Tibial nerve (tissue), 4 donors: ENCODE results near the gene DPP9. TPM values are rescaled to one million over a fixed set of nuclear protein-coding genes. Genes with fewer than 3 reads are reported as not detected.

Experiments
- DNase-seq, 2 donors: peaks; one replicate each; pipeline ENCODE4 v3.0.0-alpha.2; 2019; ENCODE audit warnings: low spot score in 2 of 2
- H3K27ac ChIP-seq, 4 donors: fragments of 200-600 bp; sonication (generic) in 3 of 4; one replicate each; pipeline ENCODE4 v1.5.1; 2017 to 2019; ENCODE audit warnings: mild to moderate bottlenecking in 1 of 4
- H3K27me3 ChIP-seq, 2 donors: fragments of 200-600 bp; sonication (generic) in 1 of 2; one replicate each; pipeline versions ENCODE4 v1.5.1 to v1.6.0; 2017 to 2019
- H3K36me3 ChIP-seq, 3 donors: fragments of 200-600 bp; sonication (generic); one replicate each; pipeline ENCODE4 v1.5.1; 2018 to 2019
- H3K4me1 ChIP-seq, 4 donors: fragments of 200-600 bp; sonication (generic) in 3 of 4; one replicate each; pipeline ENCODE4 v1.5.1; 2017 to 2019
- H3K4me3 ChIP-seq, 4 donors: fragments of 200-600 bp; sonication (generic) in 3 of 4; one replicate each; pipeline ENCODE4 v1.5.1; 2017 to 2019; ENCODE audit warnings: mild to moderate bottlenecking in 1 of 4, moderate library complexity in 1 of 4
- H3K9me3 ChIP-seq, 4 donors: fragments of 200-600 bp; sonication (generic) in 3 of 4; one replicate each; pipeline ENCODE4 v1.5.1; 2017 to 2019
- CTCF ChIP-seq, 5 experiments: fragments of 200-600 bp in 3 of 5; fragments of 450-650 bp in 2 of 5; sonication (generic) in 3 of 5; IDR thresholded peaks; one replicate each; pipeline ENCODE4 v1.5.1; 2016 to 2019; ENCODE audit warnings: antibody characterized with exemption in 5 of 5, mild to moderate bottlenecking in 3 of 5, moderate library complexity in 2 of 5
- EP300 ChIP-seq, 2 donors: sonication (generic); formaldehyde crosslinking; IDR thresholded peaks; one replicate each; pipeline ENCODE4 v1.6.1; 2017; ENCODE audit warnings: antibody characterized with exemption in 2 of 2, mild to moderate bottlenecking in 1 of 2
- POLR2A ChIP-seq, 2 donors: fragments of 450-650 bp; IDR thresholded peaks; one replicate each; pipeline ENCODE4 v1.6.1; 2017; ENCODE audit warnings: antibody characterized with exemption in 2 of 2, mild to moderate bottlenecking in 2 of 2, moderate library complexity in 2 of 2
- WGBS, 2 donors: methylation state at CpG; one replicate each; pipeline ENCODE4 v1.1.5; 2018; 5-methylcytosine and 5-hydroxymethylcytosine counted together
- total RNA-seq, 4 donors: library from RNA; depleted of rRNA; stranded (reverse); fragments of >200 nt; gene quantifications; one replicate each; pipeline ENCODE4 v1.1.0, GENCODE V29; 2016

Gene DPP9
- total RNA-seq, 4 donors from 2014 or later, result 53.9 to 134 (median 68.0) TPM

GRCh38 chr19:4707956-4708650, 15.5 kb downstream of the DPP9 start:
- TF ChIP-seq EP300 (IDR thresholded peaks at IDR 0.05) (no peak), POLR2A (IDR thresholded peaks at IDR 0.05) (no peak), CTCF (IDR thresholded peaks at IDR 0.05) (no peak)
- H3K27me3 ChIP-seq, result no peaks in the 10 kb centered on the region
- peaks cover 0 to 13% (median 3%) of the 10 kb centered on the region in 4 donors for H3K4me1 ChIP-seq
- H3K4me3 ChIP-seq, result no peak overlapping the region
- WGBS, 2 donors, result 75 to 79% methylated on average over 10 of the region's 10 CpGs
- H3K36me3 ChIP-seq, result peaks cover 3 to 74% (median 16%) of the 10 kb centered on the region in 3 donors
- H3K27ac ChIP-seq, result peak overlapping the region in 1 of 4 donors; percentile 19
- no peak for DNase-seq
- no peaks in the 10 kb centered on the region for H3K9me3 ChIP-seq

- 85 to 92% methylated on average over 12 of the region's 12 CpGs for WGBS, 2 donors
- no peaks in the 10 kb centered on the region for H3K27me3 ChIP-seq
- H3K4me1 ChIP-seq, result peaks cover 0 to 9% (median 3%) of the 10 kb centered on the region in 4 donors
- H3K4me3 ChIP-seq, result no peak overlapping the region
- H3K27ac ChIP-seq, result no peak overlapping the region
- H3K36me3 ChIP-seq, result peaks cover 7 to 74% (median 21%) of the 10 kb centered on the region in 3 donors
- no peak for DNase-seq
- no peaks in the 10 kb centered on the region for H3K9me3 ChIP-seq
- TF ChIP-seq CTCF (IDR thresholded peaks at IDR 0.05) (no peak), EP300 (IDR thresholded peaks at IDR 0.05) (no peak), POLR2A (IDR thresholded peaks at IDR 0.05) (no peak)
Observed at GRCh38 chr19:4707322-4707721, 16.3 kb downstream of the DPP9 start.

GRCh38 chr19:4705413-4706131, 18.1 kb downstream of the DPP9 start:
- TF ChIP-seq EP300 (IDR thresholded peaks at IDR 0.05) (no peak), CTCF (IDR thresholded peaks at IDR 0.05) (no peak), POLR2A (IDR thresholded peaks at IDR 0.05) (no peak)
- no peak for DNase-seq
- H3K9me3 ChIP-seq, result no peaks in the 10 kb centered on the region
- peaks cover 0 to 9% (median 3%) of the 10 kb centered on the region in 4 donors for H3K4me1 ChIP-seq
- H3K4me3 ChIP-seq, result no peak overlapping the region
- WGBS, 2 donors, result 67 to 81% methylated on average over 19 of the region's 19 CpGs
- H3K27me3 ChIP-seq, result no peaks in the 10 kb centered on the region
- peaks cover 12 to 74% (median 33%) of the 10 kb centered on the region in 3 donors for H3K36me3 ChIP-seq
- no peak overlapping the region for H3K27ac ChIP-seq

GRCh38 chr19:4704317-4704673, 19.3 kb downstream of the DPP9 start:
- Histone ChIP-seq H3K27me3 (no peaks in the 10 kb centered on the region), H3K27ac (no peak overlapping the region), H3K9me3 (no peaks in the 10 kb centered on the region), H3K4me3 (no peak overlapping the region), H3K36me3 (peaks cover 10 to 74% (median 40%) of the 10 kb centered on the region in 3 donors), H3K4me1 (peaks cover 0 to 9% (median 3%) of the 10 kb centered on the region in 4 donors)
- no peak for DNase-seq
- no peak for TF ChIP-seq POLR2A (IDR thresholded peaks at IDR 0.05)
- TF ChIP-seq EP300 (IDR thresholded peaks at IDR 0.05), result no peak
- TF ChIP-seq CTCF (IDR thresholded peaks at IDR 0.05), result no peak
- WGBS, 2 donors, result 88 to 93% methylated on average over 9 of the region's 9 CpGs
